Head of caudate nucleus (tissue), 42 donors: ENCODE measurements around the gene GCSAML.

Source experiments
- DNase-seq, 42 donors: peaks; one replicate each; pipeline versions ENCODE4 v3.0.0 to v3.0.0-alpha.2; 2020 to 2021; ENCODE audit warnings: mixed read lengths in 7 of 42
- intact Hi-C: fragments of 100-400 bp; cut with DNase I; formaldehyde crosslinking; loops from one replicate; pipeline ENCODE4 v1.15.0; 2022

Gene GCSAML

DNA sequence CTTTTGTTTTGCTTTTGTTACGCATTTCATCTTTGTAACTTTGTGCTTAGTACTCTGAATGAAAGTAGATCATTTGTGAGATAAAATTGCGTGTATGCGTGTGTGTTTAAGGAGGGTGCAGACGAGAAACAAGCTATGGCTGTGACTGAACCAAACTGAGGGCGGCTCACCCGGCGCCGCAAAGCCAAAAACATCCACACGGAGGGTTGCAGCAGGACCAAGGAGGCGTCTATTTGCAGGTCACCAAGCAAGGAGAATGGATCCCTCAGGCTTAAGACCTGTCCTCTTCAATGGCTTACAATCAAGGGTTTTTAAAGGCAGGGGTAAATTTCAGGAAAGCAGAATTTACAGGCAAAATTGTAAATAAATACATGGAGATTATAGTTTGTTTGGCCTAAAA lies 12.8 kb downstream of the GCSAML start:
- no peak for DNase-seq
- intact Hi-C loops = no loop called here

DNA sequence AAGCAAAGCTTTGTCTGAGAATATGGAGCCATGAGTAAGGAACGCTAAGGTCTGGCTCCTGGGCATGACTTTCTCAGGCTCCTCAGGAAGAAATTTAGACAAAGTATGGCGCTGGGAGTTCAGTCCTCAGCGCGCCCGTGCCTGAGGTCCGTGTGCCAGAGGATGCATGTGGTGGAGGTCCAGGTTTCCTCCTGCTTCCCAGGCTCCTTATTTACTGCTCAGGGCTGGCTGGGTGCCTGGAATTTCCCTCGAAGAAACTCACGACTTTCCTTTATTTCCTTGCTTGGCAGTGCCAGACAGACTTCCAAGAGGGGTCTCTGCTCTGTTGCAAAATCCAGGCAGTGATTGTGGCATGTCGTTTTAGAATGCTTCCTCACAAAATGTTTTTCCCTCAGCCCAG lies 13.3 kb downstream of the GCSAML start:
- intact Hi-C loops = no loop called here
- no peak for DNase-seq

DNA sequence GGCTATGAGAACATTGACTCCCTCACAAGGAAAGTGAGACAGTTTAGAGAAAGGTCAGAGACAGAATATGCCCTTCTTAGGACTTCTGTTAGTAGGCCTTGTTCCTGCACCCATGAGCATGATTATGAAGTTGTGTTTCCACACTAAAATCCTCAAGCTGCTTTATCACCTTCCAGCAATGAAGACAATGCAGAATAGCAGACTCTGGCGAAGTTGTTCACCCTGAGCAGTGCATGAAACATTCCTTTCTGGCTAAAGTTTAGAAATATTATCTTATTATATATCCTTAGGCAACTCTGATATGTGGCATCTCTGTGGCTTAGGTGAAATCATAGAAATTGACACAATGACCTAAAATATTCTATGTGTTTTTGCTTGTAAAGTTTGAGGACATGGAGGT lies 25.3 kb downstream of the GCSAML start:
- intact Hi-C loops = no loop called here
- no peak for DNase-seq

DNA sequence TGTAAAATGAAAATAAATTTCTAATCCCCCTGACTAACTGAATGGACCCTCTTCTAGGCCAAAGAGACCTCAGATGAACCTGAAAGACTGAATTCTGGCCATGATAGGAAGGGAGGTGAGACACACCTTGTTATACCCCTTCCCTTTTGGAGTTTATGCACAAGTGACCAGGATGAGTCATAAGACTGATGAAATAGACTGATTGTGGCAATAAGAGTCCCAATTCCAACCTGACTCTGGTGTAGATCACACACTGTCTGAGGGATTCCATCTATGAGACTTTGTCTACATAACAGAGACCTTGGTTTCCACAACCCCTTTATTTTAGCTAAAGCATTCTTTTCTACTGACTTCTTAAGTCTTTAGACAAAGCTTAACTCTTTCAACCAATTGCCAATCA lies 25.7 kb downstream of the GCSAML start:
- no peak for DNase-seq
- intact Hi-C loops = no loop called here

DNA sequence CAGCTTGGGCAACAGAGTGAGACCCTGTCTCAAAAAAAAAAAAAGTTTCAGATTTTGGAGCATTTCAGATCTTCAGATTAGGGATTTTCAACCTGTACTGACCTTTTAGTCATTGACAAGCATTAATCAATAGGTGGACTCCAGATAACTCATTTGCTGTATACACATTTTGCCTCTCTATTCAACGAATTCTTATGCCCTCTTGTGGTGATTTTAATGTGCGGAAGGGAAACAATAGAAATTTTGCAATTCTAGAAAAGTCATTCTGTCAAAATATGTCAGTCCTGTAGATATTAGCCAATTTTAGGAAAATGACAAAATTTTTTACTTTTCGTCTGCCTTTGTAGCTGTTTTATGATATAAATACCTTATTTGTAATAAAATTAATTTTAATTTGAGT lies 27.6 kb downstream of the GCSAML start:
- DNase-seq = no peak

DNA sequence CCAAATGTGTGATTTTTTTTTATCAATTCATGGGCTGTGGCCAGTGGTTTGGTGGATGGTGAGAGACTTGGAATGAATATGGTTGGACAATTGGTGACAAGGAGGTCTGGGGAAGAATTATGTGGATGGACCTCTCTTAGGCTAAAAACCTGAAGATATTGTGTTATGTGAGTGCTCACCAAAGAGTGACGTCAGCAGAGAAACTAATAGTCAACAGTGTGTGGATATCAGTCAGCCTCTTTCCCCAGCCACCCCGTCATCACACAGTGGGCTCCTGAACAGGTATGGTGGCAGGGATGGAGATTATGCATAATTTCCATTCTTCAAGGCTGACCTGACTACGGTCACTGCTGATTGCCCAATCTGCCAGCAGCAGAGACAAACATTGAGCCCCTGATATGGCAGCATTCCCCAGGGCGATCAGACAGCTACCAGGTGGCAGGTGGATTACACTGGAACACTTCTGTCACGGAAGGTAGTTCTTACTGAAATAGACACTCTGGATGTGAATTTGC lies 30.1 kb downstream of the GCSAML start:
- intact Hi-C loops = no loop called here
- DNase-seq = no peak

More for the DNA sequence above, 27.6 kb downstream of the GCSAML start:
- intact Hi-C loops = no loop called here

DNA sequence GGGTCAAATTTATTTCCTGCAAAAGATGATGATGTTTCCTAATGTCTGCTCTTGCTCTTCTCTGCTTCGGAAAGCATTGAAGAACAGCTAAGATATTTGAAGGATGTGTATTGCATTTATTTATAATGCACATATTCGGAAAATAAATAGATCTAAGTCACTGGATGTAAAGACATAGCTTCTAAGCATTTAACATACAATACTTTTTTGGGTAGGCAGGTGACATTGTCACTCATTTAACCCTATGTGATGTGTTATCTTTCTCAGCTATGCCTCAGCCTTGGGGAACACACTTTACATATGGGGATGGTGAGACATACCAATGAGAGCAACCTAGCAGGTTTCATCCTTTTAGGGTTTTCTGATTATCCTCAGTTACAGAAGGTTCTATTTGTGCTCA lies 39.1 kb downstream of the GCSAML start, which contains the start of gene OR2G2:
Gene OR2G2, plus strand, starts transcription at position 301 of the 400 bp plus-strand sequence. Its CDS starts 0 bp downstream, at position 301.
- intact Hi-C loops = no loop called here
- DNase-seq = no peak

DNA sequence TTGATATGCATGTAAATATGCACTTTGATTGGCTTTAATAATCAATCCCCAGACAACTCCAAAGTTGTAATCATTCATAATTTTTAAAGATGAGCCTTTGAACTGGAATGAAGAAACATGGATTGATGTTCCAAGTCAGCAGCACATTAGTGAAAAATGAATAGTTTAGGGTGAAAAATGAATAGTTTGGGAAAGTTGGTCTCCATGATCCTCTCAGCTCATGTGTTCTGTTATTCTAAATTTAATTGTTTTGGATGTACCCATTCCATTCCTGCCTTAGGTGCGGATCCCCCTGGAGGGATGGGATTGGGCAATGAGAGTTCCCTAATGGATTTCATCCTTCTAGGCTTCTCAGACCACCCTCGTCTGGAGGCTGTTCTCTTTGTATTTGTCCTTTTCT lies 56.4 kb downstream of the GCSAML start, which contains the start of gene OR2G3:
Gene OR2G3, plus strand, starts transcription at position 301 of the 400 bp plus-strand sequence. Its CDS starts 0 bp downstream, at position 301.
- intact Hi-C loops = no loop called here
- DNase-seq = no peak

DNA sequence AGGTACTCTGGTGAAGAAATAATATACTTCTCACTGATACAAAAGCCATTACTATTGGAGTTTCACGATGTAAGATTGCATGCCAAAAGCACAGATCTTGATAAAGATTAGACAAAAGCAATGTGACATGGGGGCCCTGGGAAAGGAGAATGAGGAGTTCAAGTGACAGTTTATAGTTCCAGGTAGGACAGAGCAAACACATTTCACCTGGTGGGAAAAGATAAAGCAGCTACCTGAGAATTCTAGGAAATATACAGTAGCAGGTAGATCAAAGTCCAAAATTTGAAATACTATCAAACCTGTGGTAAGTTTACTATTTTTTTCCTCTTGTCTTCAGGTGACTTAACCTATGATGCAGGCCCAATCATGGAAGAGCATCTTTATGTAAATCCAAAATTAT lies 64.5 kb downstream of the GCSAML start:
- intact Hi-C loops = no loop called here
- DNase-seq = no peak

DNA sequence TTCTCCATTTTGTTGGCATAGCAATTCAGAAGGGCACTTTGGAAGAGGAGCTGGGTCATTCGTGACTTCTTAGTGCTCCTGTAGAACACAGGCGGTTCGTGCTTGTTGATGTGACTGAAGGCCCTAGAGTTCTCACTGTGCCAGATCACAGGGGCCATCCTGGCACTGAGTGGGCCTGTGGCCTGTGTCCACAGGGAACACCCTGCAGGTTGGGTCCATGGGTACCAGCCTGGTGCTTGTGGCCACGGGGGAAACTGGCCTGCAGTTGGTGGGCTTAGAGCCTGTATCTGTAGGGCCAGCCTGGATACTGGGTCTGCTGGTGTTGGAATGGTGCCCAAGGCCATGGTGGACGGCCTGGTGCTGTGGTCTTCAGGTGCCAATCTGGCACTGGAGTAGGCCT lies 65.7 kb downstream of the GCSAML start:
- no peak for DNase-seq
- intact Hi-C loops = no loop called here
